Left lung (tissue), 10 donors: ENCODE data around the gene HACD2. TPM values are rescaled to one million over a fixed set of nuclear protein-coding genes. Genes with fewer than 3 reads are reported as not detected.

Experiments
- ATAC-seq: fragments of 200-7000 bp; cut with Tn5 transposase; one replicate; pipeline ENCODE4 v1.9.1; 2020; ENCODE audit warnings: moderate library complexity
- DNase-seq, 4 donors: peaks; one replicate each; pipeline ENCODE4 v3.0.0-alpha.2; 2013 to 2020
- H3K27ac ChIP-seq, 2 donors: fragments of 200-600 bp; sonication (generic) in 1 of 2; one replicate each; pipeline versions ENCODE4 v1.5.0 to v1.8.0; 2020 to 2021
- H3K27me3 ChIP-seq, 2 donors: fragments of 200-600 bp; sonication (generic) in 1 of 2; one replicate each; pipeline versions ENCODE4 v1.5.0 to v1.8.0; 2020 to 2021
- H3K36me3 ChIP-seq, 2 donors: fragments of 200-600 bp; sonication (generic) in 1 of 2; one replicate each; pipeline versions ENCODE4 v1.5.0 to v1.8.0; 2020 to 2021
- H3K4me1 ChIP-seq, 2 donors: fragments of 200-600 bp; one replicate each; pipeline ENCODE4 v1.8.0; 2021
- H3K4me3 ChIP-seq, 2 donors: fragments of 200-600 bp; sonication (generic) in 1 of 2; one replicate each; pipeline versions ENCODE4 v1.5.0 to v1.8.0; 2020 to 2021; ENCODE audit warnings: mild to moderate bottlenecking in 1 of 2
- H3K9me3 ChIP-seq, 2 donors: fragments of 200-600 bp; sonication (generic) in 1 of 2; one replicate each; pipeline versions ENCODE4 v1.5.0 to v1.8.0; 2020 to 2021
- intact Hi-C, 2 donors: fragments of 100-400 bp; cut with DNase I; formaldehyde crosslinking; loops; one replicate each; pipeline versions ENCODE4 v1.11.2 to v1.14.2; 2022
- polyA plus RNA-seq, 6 donors: library from polyadenylated mRNA; unstranded; fragments of 120-200 nt; gene quantifications; one replicate each; pipeline ENCODE4 v1.2.1, GENCODE V29; 2013; ENCODE audit not compliant: insufficient read length in 6 of 6
- total RNA-seq, 2 donors: library from RNA; stranded (reverse); fragmentation: NEBNext Ultra II Directional; extraction: Animal tissue kit (Norgen Biotek cat#: 25700); gene quantifications; one replicate each; pipeline ENCODE4 v1.2.1, GENCODE V29; 2021
- TF ChIP-seq, protein P1 (sequence below), 2 donors: fragments of 200-600 bp; sonication (generic) in 1 of 2; IDR thresholded peaks; one replicate each; pipeline versions ENCODE4 v1.5.0 to v1.8.0; 2021; ENCODE audit warnings: antibody characterized with exemption in 2 of 2
- donor health status: DM: no; HTN: yes; CAD: no.
- donor health status: DM: no; HTN: no; CAD: no.

HACD2 gene
- total and polyA plus RNA-seq, 8 donors, result 33.6 to 60.9 (median 39.0) TPM

DNA sequence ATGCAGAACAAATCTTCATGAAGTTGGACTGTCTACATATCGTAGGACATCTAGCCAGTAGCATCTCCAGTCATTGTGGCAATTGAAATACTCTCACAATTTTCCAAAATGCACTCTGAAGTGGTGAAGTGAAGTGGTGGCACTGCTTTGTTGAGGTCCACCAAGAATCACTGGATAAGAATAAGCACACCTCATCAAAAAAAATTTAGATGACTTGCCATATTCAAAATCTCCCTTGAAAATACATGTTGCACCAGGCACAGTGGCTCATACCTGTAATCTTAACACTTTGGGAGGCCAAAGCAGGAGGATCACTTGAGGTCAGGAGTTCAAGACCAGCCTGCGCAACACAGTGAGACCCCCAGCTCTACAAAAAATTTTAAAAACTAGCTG lies 12.9 kb downstream of the HACD2 start:
- intact Hi-C loops, result no loop called here
- no peaks in the 10 kb centered on the region for H3K9me3 ChIP-seq
- H3K4me3 ChIP-seq, result no peak overlapping the region
- TF ChIP-seq, protein P1, sequence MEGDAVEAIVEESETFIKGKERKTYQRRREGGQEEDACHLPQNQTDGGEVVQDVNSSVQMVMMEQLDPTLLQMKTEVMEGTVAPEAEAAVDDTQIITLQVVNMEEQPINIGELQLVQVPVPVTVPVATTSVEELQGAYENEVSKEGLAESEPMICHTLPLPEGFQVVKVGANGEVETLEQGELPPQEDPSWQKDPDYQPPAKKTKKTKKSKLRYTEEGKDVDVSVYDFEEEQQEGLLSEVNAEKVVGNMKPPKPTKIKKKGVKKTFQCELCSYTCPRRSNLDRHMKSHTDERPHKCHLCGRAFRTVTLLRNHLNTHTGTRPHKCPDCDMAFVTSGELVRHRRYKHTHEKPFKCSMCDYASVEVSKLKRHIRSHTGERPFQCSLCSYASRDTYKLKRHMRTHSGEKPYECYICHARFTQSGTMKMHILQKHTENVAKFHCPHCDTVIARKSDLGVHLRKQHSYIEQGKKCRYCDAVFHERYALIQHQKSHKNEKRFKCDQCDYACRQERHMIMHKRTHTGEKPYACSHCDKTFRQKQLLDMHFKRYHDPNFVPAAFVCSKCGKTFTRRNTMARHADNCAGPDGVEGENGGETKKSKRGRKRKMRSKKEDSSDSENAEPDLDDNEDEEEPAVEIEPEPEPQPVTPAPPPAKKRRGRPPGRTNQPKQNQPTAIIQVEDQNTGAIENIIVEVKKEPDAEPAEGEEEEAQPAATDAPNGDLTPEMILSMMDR (IDR thresholded peaks at IDR 0.05), result no peak
- ATAC-seq, result no peak
- no peak overlapping the region for H3K27ac ChIP-seq
- peaks cover 0 to 12% of the 10 kb centered on the region in 2 donors for H3K36me3 ChIP-seq
- DNase-seq, result no peak
- H3K4me1 ChIP-seq, result no peaks in the 10 kb centered on the region
- no peaks in the 10 kb centered on the region for H3K27me3 ChIP-seq

DNA sequence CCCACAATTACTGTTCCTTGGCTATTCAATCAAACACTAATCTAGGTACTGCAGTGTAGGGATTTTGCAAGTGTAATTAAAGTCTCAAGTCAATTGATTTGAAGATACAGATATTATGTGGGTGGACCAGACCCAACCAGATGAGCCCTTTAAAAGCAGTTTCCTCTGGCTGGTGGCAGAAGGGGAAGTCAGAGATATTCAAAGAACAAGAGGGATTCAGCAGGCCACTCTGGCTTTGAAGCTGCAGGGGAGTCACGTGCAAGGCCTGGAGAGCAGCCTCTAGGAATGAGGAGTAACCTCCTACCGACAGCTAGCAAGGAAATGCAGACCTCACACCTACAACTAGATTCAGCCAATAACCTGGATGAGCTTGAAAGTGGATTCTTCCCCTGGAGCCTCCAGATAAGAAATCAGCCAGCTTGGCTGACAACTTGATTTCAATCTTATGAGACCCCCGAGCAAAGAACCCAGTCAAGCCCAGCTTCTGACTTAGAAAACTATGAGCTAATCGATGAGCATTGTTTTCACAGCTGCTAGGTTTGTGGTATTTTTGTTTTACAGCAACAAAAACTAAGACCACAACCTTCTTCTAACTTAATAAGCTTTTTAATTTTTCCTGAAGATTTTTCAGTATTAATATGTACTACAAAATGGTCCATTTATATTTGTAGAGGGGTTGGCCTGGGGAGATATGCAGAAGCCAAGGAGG lies 13.4 kb downstream of the HACD2 start:
- Histone ChIP-seq H3K27ac (no peak overlapping the region), H3K27me3 (no peaks in the 10 kb centered on the region), H3K9me3 (no peaks in the 10 kb centered on the region), H3K4me3 (no peak overlapping the region), H3K4me1 (no peaks in the 10 kb centered on the region), H3K36me3 (peaks cover 0 to 8% of the 10 kb centered on the region in 2 donors)
- intact Hi-C loops, result no loop called here
- TF ChIP-seq, protein P1 (IDR thresholded peaks at IDR 0.05), result no peak
- DNase-seq, result no peak
- no peak for ATAC-seq

DNA sequence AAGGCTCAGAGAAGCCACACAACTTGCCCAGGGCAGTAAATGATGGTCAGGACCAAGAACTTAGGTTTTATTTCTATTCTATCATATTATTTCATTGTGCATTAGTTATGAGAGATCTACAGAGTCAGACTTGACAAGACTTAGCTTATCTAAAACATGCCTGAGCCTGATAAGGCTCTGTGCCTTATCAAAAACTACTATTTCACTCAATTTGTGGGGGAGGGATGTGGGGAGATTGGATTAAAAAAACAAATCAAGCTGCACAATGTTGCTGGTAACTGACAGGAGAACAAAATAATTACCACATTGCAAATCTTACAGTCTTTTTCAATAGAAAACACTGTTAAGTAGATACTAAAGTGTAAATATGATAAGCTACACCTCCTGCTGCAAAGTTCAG lies 16.0 kb downstream of the HACD2 start:
- no peak for DNase-seq
- Histone ChIP-seq H3K9me3 (no peaks in the 10 kb centered on the region), H3K4me1 (no peaks in the 10 kb centered on the region), H3K27ac (no peak overlapping the region), H3K4me3 (no peak overlapping the region), H3K36me3 (peaks cover 0 to 8% of the 10 kb centered on the region in 2 donors), H3K27me3 (no peaks in the 10 kb centered on the region)
- no peak for ATAC-seq
- TF ChIP-seq, protein P1 (IDR thresholded peaks at IDR 0.05), result no peak
- intact Hi-C loops, result no loop called here

DNA sequence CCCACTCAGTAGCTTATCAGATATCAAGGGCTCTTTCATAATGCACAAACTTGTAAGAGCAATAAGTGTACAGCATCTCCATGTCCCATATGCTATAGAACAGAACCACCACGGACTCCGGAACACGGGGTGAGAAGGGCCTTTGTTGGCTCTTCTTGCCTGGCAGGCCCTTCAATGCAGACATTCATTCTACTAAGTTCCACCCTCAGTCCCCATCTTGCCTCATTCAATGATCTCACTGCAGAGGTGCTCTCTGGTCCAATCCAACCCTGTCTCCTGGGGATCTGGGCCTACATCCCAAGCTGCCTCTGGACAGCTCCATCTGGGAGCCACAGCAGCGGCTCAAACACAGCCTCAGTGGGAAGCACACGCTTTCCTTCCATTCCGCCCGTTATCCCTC lies 16.8 kb downstream of the HACD2 start:
- peaks cover 0 to 8% of the 10 kb centered on the region in 2 donors for H3K36me3 ChIP-seq
- ATAC-seq (no peak), DNase-seq (no peak)
- no peaks in the 10 kb centered on the region for H3K27me3 ChIP-seq
- TF ChIP-seq, protein P1 (IDR thresholded peaks at IDR 0.05), result no peak
- H3K4me3 ChIP-seq, result no peak overlapping the region
- H3K9me3 ChIP-seq, result no peaks in the 10 kb centered on the region
- H3K4me1 ChIP-seq, result no peaks in the 10 kb centered on the region
- intact Hi-C loops, result no loop called here
- H3K27ac ChIP-seq, result no peak overlapping the region

DNA sequence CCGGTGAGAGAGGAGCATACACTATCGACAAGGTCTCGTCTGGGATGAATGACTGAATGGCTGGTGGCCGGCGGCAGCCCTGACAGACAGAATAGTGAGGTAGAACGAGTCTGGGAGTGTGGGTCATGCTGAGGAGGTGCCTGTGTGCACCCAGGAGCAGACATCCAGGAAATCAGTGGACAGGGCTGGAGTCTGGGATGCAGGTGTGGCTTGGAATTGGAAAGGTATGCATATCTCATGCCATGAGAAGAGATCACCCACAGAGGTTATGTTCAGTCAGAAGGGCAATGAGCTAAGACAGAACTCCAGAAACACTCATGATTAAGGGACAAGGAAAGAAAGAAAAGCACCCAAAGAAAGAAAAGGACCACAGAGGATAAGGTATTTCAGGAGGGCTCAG lies 20.8 kb downstream of the HACD2 start:
- Histone ChIP-seq H3K4me1 (no peaks in the 10 kb centered on the region), H3K4me3 (no peak overlapping the region), H3K27me3 (no peaks in the 10 kb centered on the region), H3K27ac (no peak overlapping the region), H3K9me3 (no peaks in the 10 kb centered on the region), H3K36me3 (no peaks in the 10 kb centered on the region)
- TF ChIP-seq, protein P1 (IDR thresholded peaks at IDR 0.05), result no peak
- intact Hi-C loops, result no loop called here
- DNase-seq (no peak), ATAC-seq (no peak)
